KMS-11 (cell line): ENCODE measurements around the gene SHISA2.

Experiments used
- H2AFZ ChIP-seq: fragments of 200-600 bp; sonication (generic); 2 replicates; pipeline ENCODE4 v1.6.1; 2016; ENCODE audit warnings: antibody characterized with exemption, mixed run types, low read depth
- H3K27ac ChIP-seq: fragments of 200-600 bp; sonication (generic); 2 replicates; pipeline ENCODE4 v1.6.1; 2016; ENCODE audit warnings: mild to moderate bottlenecking, mixed run types
- H3K27me3 ChIP-seq: fragments of 200-600 bp; sonication (generic); 2 replicates; pipeline ENCODE4 v1.6.1; 2017; ENCODE audit warnings: mild to moderate bottlenecking, low read depth, mixed run types, moderate library complexity; ENCODE audit not compliant: insufficient read depth
- H3K36me3 ChIP-seq: fragments of 200-600 bp; sonication (generic); 2 replicates; pipeline ENCODE4 v1.6.1; 2017; ENCODE audit warnings: mild to moderate bottlenecking, mixed run types; ENCODE audit not compliant: insufficient read depth
- H3K4me1 ChIP-seq: fragments of 200-600 bp; sonication (generic); 2 replicates; pipeline ENCODE4 v1.6.1; 2016; ENCODE audit warnings: mild to moderate bottlenecking, low read depth, mixed run types; ENCODE audit not compliant: poor library complexity, severe bottlenecking
- H3K4me2 ChIP-seq: fragments of 200-600 bp; sonication (generic); 2 replicates; pipeline ENCODE4 v1.7.0; 2016; ENCODE audit warnings: mild to moderate bottlenecking, mixed run types
- H3K4me3 ChIP-seq: fragments of 200-600 bp; sonication (generic); IDR thresholded peaks from 2 replicates; pipeline ENCODE4 v1.6.1; 2017; ENCODE audit warnings: low read depth, low read length, mixed read lengths; ENCODE audit not compliant: insufficient read depth
- H3K79me2 ChIP-seq: fragments of 200-600 bp; sonication (generic); 2 replicates; pipeline ENCODE4 v1.6.1; 2016; ENCODE audit warnings: low read depth, mixed run types; ENCODE audit not compliant: insufficient read depth
- H3K9ac ChIP-seq: fragments of 200-600 bp; sonication (generic); 2 replicates; pipeline ENCODE4 v1.6.1; 2016; ENCODE audit warnings: mild to moderate bottlenecking, mixed run types
- H4K20me1 ChIP-seq: fragments of 200-600 bp; sonication (generic); 2 replicates; pipeline ENCODE4 v1.6.1; 2016; ENCODE audit warnings: mild to moderate bottlenecking, mixed run types; ENCODE audit not compliant: insufficient read depth
- TF ChIP-seq, protein P1 (sequence below): fragments of 200-600 bp; sonication (generic); conservative IDR thresholded peaks from 2 replicates; pipeline ENCODE4 v1.6.1; 2017; ENCODE audit warnings: low read depth, mild to moderate bottlenecking, antibody characterized with exemption, low read length, moderate library complexity, mixed read lengths

The SHISA2 gene

GRCh38 chr13:26038931-26039475, 12.8 kb downstream of the SHISA2 start:
- no peaks in the 10 kb centered on the region for H3K36me3 ChIP-seq
- H2AFZ ChIP-seq: no peak overlapping the region
- H3K4me1 ChIP-seq: no peaks in the 10 kb centered on the region
- TF ChIP-seq, protein P1, sequence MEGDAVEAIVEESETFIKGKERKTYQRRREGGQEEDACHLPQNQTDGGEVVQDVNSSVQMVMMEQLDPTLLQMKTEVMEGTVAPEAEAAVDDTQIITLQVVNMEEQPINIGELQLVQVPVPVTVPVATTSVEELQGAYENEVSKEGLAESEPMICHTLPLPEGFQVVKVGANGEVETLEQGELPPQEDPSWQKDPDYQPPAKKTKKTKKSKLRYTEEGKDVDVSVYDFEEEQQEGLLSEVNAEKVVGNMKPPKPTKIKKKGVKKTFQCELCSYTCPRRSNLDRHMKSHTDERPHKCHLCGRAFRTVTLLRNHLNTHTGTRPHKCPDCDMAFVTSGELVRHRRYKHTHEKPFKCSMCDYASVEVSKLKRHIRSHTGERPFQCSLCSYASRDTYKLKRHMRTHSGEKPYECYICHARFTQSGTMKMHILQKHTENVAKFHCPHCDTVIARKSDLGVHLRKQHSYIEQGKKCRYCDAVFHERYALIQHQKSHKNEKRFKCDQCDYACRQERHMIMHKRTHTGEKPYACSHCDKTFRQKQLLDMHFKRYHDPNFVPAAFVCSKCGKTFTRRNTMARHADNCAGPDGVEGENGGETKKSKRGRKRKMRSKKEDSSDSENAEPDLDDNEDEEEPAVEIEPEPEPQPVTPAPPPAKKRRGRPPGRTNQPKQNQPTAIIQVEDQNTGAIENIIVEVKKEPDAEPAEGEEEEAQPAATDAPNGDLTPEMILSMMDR: no peak
- no peak overlapping the region for H3K27ac ChIP-seq
- H3K9ac ChIP-seq: no peak overlapping the region
- H3K4me3 ChIP-seq: no peak overlapping the region
- no peaks in the 10 kb centered on the region for H3K79me2 ChIP-seq
- no peaks in the 10 kb centered on the region for H4K20me1 ChIP-seq
- no peaks in the 10 kb centered on the region for H3K27me3 ChIP-seq
- no peak overlapping the region for H3K4me2 ChIP-seq

- no peak overlapping the region for H2AFZ ChIP-seq
Measured at GRCh38 chr13:26037302-26037701, 14.5 kb downstream of the SHISA2 start.

DNA sequence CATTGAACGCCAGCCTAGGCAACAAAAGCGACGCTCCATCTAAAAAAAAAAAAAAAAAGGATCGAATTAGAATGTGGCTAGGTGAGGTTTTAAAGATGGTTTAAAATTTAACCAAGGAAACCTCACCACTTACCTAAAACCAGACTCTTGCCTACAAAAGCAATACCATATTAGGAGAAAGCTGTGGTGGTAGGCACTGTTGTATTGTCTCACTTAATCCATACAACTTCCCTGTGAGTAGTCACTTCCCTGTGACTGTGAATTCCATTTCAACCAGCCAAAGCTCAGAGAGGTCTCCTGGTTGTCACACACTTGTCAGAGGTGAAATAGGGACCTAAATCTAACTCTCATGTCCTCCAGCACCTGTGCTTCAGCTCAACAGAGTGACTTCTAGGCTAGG, 15.4 kb downstream of the SHISA2 start:
- Histone ChIP-seq H3K27me3 (no peaks in the 10 kb centered on the region), H2AFZ (no peak overlapping the region), H3K4me3 (no peak overlapping the region), H3K36me3 (no peaks in the 10 kb centered on the region), H3K27ac (no peak overlapping the region), H3K4me1 (no peaks in the 10 kb centered on the region), H3K79me2 (no peaks in the 10 kb centered on the region), H3K9ac (no peak overlapping the region), H4K20me1 (no peaks in the 10 kb centered on the region), H3K4me2 (no peak overlapping the region)
- TF ChIP-seq, protein P1: no peak

More at GRCh38 chr13:26037302-26037701, 14.5 kb downstream of the SHISA2 start:
- TF ChIP-seq, protein P1: peak; percentile 47
- Histone ChIP-seq H3K27me3 (no peaks in the 10 kb centered on the region), H3K79me2 (no peaks in the 10 kb centered on the region), H4K20me1 (no peaks in the 10 kb centered on the region), H3K4me3 (no peak overlapping the region), H3K4me2 (no peak overlapping the region), H3K27ac (no peak overlapping the region), H3K9ac (no peak overlapping the region), H3K4me1 (no peaks in the 10 kb centered on the region), H3K36me3 (no peaks in the 10 kb centered on the region)

GRCh38 chr13:26034018-26034417, 17.8 kb downstream of the SHISA2 start:
- Histone ChIP-seq H3K4me2 (no peak overlapping the region), H2AFZ (no peak overlapping the region), H3K79me2 (no peaks in the 10 kb centered on the region)

More at GRCh38 chr13:26034018-26034417, 17.8 kb downstream of the SHISA2 start:
- Histone ChIP-seq H3K4me1 (no peaks in the 10 kb centered on the region), H3K9ac (no peak overlapping the region), H3K36me3 (no peaks in the 10 kb centered on the region), H4K20me1 (no peaks in the 10 kb centered on the region), H3K4me3 (no peak overlapping the region), H3K27ac (no peak overlapping the region), H3K27me3 (no peaks in the 10 kb centered on the region)
- TF ChIP-seq, protein P1: no peak
